Kidney (tissue), 14 donors: ENCODE measurements around the gene SNX14. TPM values are rescaled to one million over a fixed set of nuclear protein-coding genes. Genes with fewer than 3 reads are reported as not detected.

ENCODE experiments used
- DNase-seq, 5 donors: peaks; one replicate each; pipeline ENCODE4 v3.0.0-alpha.2; 2013 to 2020
- FAIRE-seq: peaks from 2 replicates; lab custom pipeline; 2012; peaks lifted over from hg19 to GRCh38; lab: Jason Lieb, UNC
- H3K27ac ChIP-seq, 2 donors: one replicate each; pipeline ENCODE4 v1.7.0; 2013; ENCODE audit warnings: low read depth in 2 of 2, low read length in 2 of 2, inconsistent platforms in 1 of 2
- H3K27me3 ChIP-seq: one replicate; pipeline ENCODE4 v1.7.1; 2013; ENCODE audit warnings: low read length, inconsistent platforms; ENCODE audit not compliant: control insufficient read depth, insufficient read depth
- H3K36me3 ChIP-seq, 3 donors: one replicate each; pipeline versions ENCODE4 v1.7.0 to v1.7.1; 2013; ENCODE audit warnings: low read length in 3 of 3, control low read depth in 1 of 3, inconsistent platforms in 1 of 3; ENCODE audit not compliant: insufficient read depth in 3 of 3, control insufficient read depth in 2 of 3
- H3K4me1 ChIP-seq, 3 donors: one replicate each; pipeline versions ENCODE4 v1.7.0 to v1.7.1; 2013; ENCODE audit warnings: low read length in 3 of 3, inconsistent platforms in 1 of 3, low read depth in 1 of 3; ENCODE audit not compliant: control insufficient read depth in 2 of 3, insufficient read depth in 2 of 3
- H3K4me3 ChIP-seq, 3 donors: one replicate each; pipeline versions ENCODE4 v1.7.0 to v1.8.1; 2013; ENCODE audit warnings: low read length in 3 of 3, control low read depth in 1 of 3, inconsistent platforms in 1 of 3
- H3K9ac ChIP-seq, 3 donors: one replicate each; pipeline versions ENCODE4 v1.7.0 to v1.7.1; 2013; ENCODE audit warnings: low read length in 3 of 3, control low read depth in 1 of 3, inconsistent platforms in 1 of 3
- H3K9me3 ChIP-seq, 3 donors: one replicate each; pipeline versions ENCODE4 v1.7.0 to v1.7.1; 2013; ENCODE audit warnings: low read length in 3 of 3, control low read depth in 1 of 3, inconsistent platforms in 1 of 3; ENCODE audit not compliant: control insufficient read depth in 2 of 3, insufficient read depth in 1 of 3
- intact Hi-C: fragments of 100-400 bp; cut with DNase I; formaldehyde crosslinking; loops from one replicate; pipeline ENCODE4 v1.11.1; 2022
- polyA plus RNA-seq: library from polyadenylated mRNA; stranded (reverse); fragments of 350-450 nt; fragmentation: Illumina TruSeq; extraction: RNeasy Lipid Tissue Mini Kit (QIAGEN cat#74804); gene quantifications from one replicate; pipeline ENCODE4 v1.2.3, GENCODE V29; 2014; ENCODE audit warnings: low read depth, low replicate concordance; ENCODE audit not compliant: insufficient read depth
- total RNA-seq: library from RNA; stranded (reverse); fragmentation: NEBNext Ultra II Directional; extraction: Animal tissue kit (Norgen Biotek cat#: 25700); gene quantifications from one replicate; pipeline ENCODE4 v1.2.1, GENCODE V29; 2021
- TF ChIP-seq, protein P1 (sequence below): IDR thresholded peaks from 3 replicates; pipeline ENCODE4 v1.5.1; 2012; ENCODE audit warnings: mild to moderate bottlenecking, moderate library complexity, borderline replicate concordance; ENCODE audit not compliant: insufficient read depth; ENCODE audit errors: extremely low read depth
- donor health status: control.
- donor health status: control.
- donor health status: control.
- donor health status: control.
- donor health status: control.
- donor health status: DM: yes; HTN: yes; CAD: no.
- donor health status: Normal renal cell carcinoma (clear cell type).

The SNX14 gene
- total and polyA plus RNA-seq, 2 donors from 2014 or later = 100 to 125 TPM

DNA sequence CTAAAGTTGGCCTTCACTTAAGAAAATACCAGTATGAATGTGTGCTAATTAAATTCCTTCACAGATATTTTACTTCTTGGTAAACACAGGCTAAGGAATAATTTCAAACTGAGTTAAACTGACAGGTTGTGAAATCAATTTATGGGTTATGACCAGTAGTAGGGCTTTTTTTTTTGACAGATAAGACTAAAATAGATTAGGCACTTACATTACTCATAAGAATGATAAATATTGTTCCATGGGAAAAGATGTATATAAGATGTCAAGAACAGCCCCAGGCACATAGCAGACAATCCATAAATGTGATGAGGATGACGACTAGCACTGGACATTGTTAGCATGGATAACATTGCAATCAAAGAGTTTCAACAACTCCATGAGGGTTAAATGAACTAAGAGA is 120.9 kb downstream of the SNX14 start:
- Histone ChIP-seq H3K27ac (no peak overlapping the region), H3K36me3 (no peaks in the 10 kb centered on the region), H3K9me3 (no peaks in the 10 kb centered on the region), H3K4me3 (no peak overlapping the region), H3K9ac (no peak overlapping the region), H3K27me3 (no peaks in the 10 kb centered on the region), H3K4me1 (no peaks in the 10 kb centered on the region)
- FAIRE-seq = no peak
- DNase-seq = no peak
- TF ChIP-seq, protein P1, sequence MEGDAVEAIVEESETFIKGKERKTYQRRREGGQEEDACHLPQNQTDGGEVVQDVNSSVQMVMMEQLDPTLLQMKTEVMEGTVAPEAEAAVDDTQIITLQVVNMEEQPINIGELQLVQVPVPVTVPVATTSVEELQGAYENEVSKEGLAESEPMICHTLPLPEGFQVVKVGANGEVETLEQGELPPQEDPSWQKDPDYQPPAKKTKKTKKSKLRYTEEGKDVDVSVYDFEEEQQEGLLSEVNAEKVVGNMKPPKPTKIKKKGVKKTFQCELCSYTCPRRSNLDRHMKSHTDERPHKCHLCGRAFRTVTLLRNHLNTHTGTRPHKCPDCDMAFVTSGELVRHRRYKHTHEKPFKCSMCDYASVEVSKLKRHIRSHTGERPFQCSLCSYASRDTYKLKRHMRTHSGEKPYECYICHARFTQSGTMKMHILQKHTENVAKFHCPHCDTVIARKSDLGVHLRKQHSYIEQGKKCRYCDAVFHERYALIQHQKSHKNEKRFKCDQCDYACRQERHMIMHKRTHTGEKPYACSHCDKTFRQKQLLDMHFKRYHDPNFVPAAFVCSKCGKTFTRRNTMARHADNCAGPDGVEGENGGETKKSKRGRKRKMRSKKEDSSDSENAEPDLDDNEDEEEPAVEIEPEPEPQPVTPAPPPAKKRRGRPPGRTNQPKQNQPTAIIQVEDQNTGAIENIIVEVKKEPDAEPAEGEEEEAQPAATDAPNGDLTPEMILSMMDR = no peak
- intact Hi-C loops = no loop called here

DNA sequence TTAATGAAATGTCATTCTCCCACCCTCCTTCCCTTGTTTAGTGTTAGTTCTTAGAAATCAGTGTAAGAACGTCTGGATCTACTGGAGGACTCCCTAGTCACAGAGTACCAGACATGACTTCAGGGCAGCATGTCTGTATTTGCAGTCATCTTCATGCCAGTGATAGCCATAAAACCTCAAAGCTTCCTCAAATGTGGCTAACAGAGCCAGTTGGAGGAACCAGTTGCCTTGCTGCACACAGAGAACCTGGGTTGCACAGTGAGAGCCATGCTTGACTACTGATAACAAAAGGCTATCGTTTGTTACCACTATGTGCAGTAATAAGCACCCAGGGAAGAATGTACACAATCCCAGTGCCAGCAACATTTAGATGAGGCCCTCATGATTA is 123.6 kb downstream of the SNX14 start:
- FAIRE-seq = no peak

DNA sequence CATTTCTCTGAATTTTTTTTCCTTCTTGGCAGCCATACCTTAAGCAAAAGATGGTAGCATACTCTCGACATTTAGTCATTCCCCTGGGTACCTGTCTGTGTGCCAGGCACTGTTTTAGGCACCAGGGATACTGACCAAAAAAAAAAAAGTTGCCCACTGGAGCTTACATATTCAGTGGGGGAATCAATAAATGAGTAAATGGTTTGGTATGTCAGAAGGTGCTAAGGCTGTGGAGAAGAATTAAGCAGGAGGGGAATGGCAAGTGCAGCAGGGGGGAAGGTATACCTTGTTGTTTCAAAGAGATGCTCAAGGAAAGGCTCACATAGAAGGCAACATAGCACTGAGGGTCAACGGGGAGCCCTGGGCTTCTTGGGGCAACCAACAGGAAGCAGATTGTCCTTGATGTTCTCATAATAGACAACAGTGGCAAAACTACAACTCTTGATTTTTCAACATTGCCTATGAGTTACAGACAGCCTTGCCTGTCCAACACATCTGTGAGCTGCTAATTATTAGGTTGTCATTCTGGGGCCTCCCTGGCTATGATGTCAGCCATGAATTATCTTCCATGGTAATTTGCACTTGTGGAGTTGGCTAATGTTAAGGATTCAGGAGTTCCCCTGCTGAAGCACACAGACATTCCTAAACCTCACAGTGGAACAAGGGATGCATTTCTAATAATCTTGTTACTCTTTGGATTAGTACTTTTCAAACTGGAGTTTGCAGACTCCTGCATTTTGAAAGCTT is 124.2 kb downstream of the SNX14 start:
- Histone ChIP-seq H3K4me3 (no peak overlapping the region), H3K36me3 (no peaks in the 10 kb centered on the region)

More for the DNA sequence above, 123.6 kb downstream of the SNX14 start:
- Histone ChIP-seq H3K9me3 (no peaks in the 10 kb centered on the region), H3K36me3 (no peaks in the 10 kb centered on the region), H3K4me3 (no peak overlapping the region), H3K4me1 (no peaks in the 10 kb centered on the region), H3K9ac (no peak overlapping the region), H3K27ac (no peak overlapping the region), H3K27me3 (no peaks in the 10 kb centered on the region)
- TF ChIP-seq, protein P1 = no peak
- intact Hi-C loops = no loop called here
- DNase-seq = no peak

More for the DNA sequence above, 124.2 kb downstream of the SNX14 start:
- Histone ChIP-seq H3K27me3 (no peaks in the 10 kb centered on the region), H3K9ac (no peak overlapping the region), H3K27ac (no peak overlapping the region), H3K9me3 (no peaks in the 10 kb centered on the region), H3K4me1 (peaks cover 0 to 2% (median 0%) of the 10 kb centered on the region in 3 donors)
- TF ChIP-seq, protein P1 = no peak
- no peak for DNase-seq
- intact Hi-C loops = no loop called here
- no peak for FAIRE-seq
